ENCODE results near the gene MMD2.

Gene MMD2

GRCh38 chr7:4916113-4916512 is 42.9 kb downstream of the MMD2 start:
- TF ChIP-seq SIN3A (IDR thresholded peaks at IDR 0.05; ENCODE audit: borderline replicate concordance, insufficient read depth, low read length) (no peak), REST (IDR thresholded peaks at IDR 0.05; ENCODE audit: insufficient read depth in 1 of 2, low read depth in 2 of 2, low read length in 2 of 2) (no peak), TAF1 (IDR thresholded peaks at IDR 0.05; ENCODE audit: borderline replicate concordance, insufficient read depth, low read length) (no peak), POLR2AphosphoS5 (IDR thresholded peaks at IDR 0.05; ENCODE audit: low read depth, low read length) (no peak), FOXP2 (optimal IDR thresholded peaks at IDR 0.05; ENCODE audit: borderline replicate concordance, extremely low read depth, extremely low read length, insufficient read depth) (no peak)

- TF ChIP-seq TAF1 (IDR thresholded peaks at IDR 0.05; ENCODE audit: borderline replicate concordance, insufficient read depth, low read length): no peak
- TF ChIP-seq POLR2AphosphoS5 (IDR thresholded peaks at IDR 0.05; ENCODE audit: low read depth, low read length): no peak
- TF ChIP-seq SIN3A (IDR thresholded peaks at IDR 0.05; ENCODE audit: borderline replicate concordance, insufficient read depth, low read length): no peak
- no peak for TF ChIP-seq REST (IDR thresholded peaks at IDR 0.05; ENCODE audit: insufficient read depth in 1 of 2, low read depth in 2 of 2, low read length in 2 of 2)
- TF ChIP-seq FOXP2 (optimal IDR thresholded peaks at IDR 0.05; ENCODE audit: borderline replicate concordance, extremely low read depth, extremely low read length, insufficient read depth): no peak
Observed at GRCh38 chr7:4911111-4911828, 47.7 kb downstream of the MMD2 start.

GRCh38 chr7:4906682-4907081 is 52.3 kb downstream of the MMD2 start:
- no peak for TF ChIP-seq SIN3A (IDR thresholded peaks at IDR 0.05; ENCODE audit: borderline replicate concordance, insufficient read depth, low read length)
- no peak for TF ChIP-seq POLR2AphosphoS5 (IDR thresholded peaks at IDR 0.05; ENCODE audit: low read depth, low read length)
- no peak for TF ChIP-seq REST (IDR thresholded peaks at IDR 0.05; ENCODE audit: insufficient read depth in 1 of 2, low read depth in 2 of 2, low read length in 2 of 2)
- no peak for TF ChIP-seq FOXP2 (optimal IDR thresholded peaks at IDR 0.05; ENCODE audit: borderline replicate concordance, extremely low read depth, extremely low read length, insufficient read depth)
- no peak for TF ChIP-seq TAF1 (IDR thresholded peaks at IDR 0.05; ENCODE audit: borderline replicate concordance, insufficient read depth, low read length)

- no peak for TF ChIP-seq TAF1 (IDR thresholded peaks at IDR 0.05; ENCODE audit: borderline replicate concordance, insufficient read depth, low read length)
- no peak for TF ChIP-seq REST (IDR thresholded peaks at IDR 0.05; ENCODE audit: insufficient read depth in 1 of 2, low read depth in 2 of 2, low read length in 2 of 2)
- no peak for TF ChIP-seq FOXP2 (optimal IDR thresholded peaks at IDR 0.05; ENCODE audit: borderline replicate concordance, extremely low read depth, extremely low read length, insufficient read depth)
- TF ChIP-seq SIN3A (IDR thresholded peaks at IDR 0.05; ENCODE audit: borderline replicate concordance, insufficient read depth, low read length): no peak
- no peak for TF ChIP-seq POLR2AphosphoS5 (IDR thresholded peaks at IDR 0.05; ENCODE audit: low read depth, low read length)
Observed at GRCh38 chr7:4905171-4905570, 53.8 kb downstream of the MMD2 start.
